SK-N-SH (cell line): Measurements from ENCODE around the gene SAXO1. TPM values are rescaled to one million over a fixed set of nuclear protein-coding genes. Genes with fewer than 3 reads are reported as not detected.

Experiments
- CTCF ChIA-PET: fragments of 300-600, 350-600 bp; formaldehyde crosslinking; extraction: SDS; loops from one replicate; lab custom pipeline; 2021; lab: Yijun Ruan, JAX
- POLR2A ChIA-PET: fragments of 350-600 bp; sonication (Branson Sonifier 250); formaldehyde crosslinking; extraction: SDS; loops from one replicate; lab custom pipeline; 2020; ENCODE audit warnings: antibody characterized with exemption, inconsistent platforms; lab: Yijun Ruan, JAX
- DNase-seq: peaks from one replicate; pipeline ENCODE4 v3.0.0; 2012
- H2AFZ ChIP-seq: fragments of 200-600 bp; sonication (generic); 2 replicates; pipeline ENCODE4 v1.8.1; 2016; ENCODE audit warnings: antibody characterized with exemption, mild to moderate bottlenecking, low read depth
- H3F3A ChIP-seq: fragments of 200-600 bp; sonication (generic); replicated peaks from 2 replicates; pipeline ENCODE3; 2016; ENCODE audit warnings: antibody characterized with exemption, mild to moderate bottlenecking; ENCODE audit not compliant: insufficient read depth
- H3K27ac ChIP-seq, 2 experiments: fragments of 200-500 bp in 1 of 2; fragments of 200-600 bp in 1 of 2; sonication (Bioruptor generic) in 1 of 2; sonication (generic), shearing (Covaris generic) in 1 of 2; 2 replicates each; pipeline versions ENCODE4 v1.5.1 to v1.6.1; 2014 to 2016; ENCODE audit warnings: low read depth in 2 of 2, inconsistent platforms in 1 of 2, low read length in 1 of 2, mild to moderate bottlenecking in 1 of 2, mixed read lengths in 1 of 2
- H3K27me3 ChIP-seq: fragments of 200-600 bp; sonication (generic), shearing (Covaris generic); 2 replicates; pipeline ENCODE4 v1.6.1; 2016; ENCODE audit warnings: mixed run types; ENCODE audit not compliant: insufficient read depth
- H3K36me3 ChIP-seq, 2 experiments: fragments of 200-500 bp in 1 of 2; fragments of 200-600 bp in 1 of 2; sonication (Bioruptor generic) in 1 of 2; sonication (generic) in 1 of 2; replicated peaks in 1 of 2; 2 replicates each; pipeline versions ENCODE3 to v1.5.1; 2014 to 2016; ENCODE audit warnings: low read length in 1 of 2, mild to moderate bottlenecking in 1 of 2; ENCODE audit not compliant: insufficient read depth in 2 of 2, control insufficient read depth in 1 of 2
- H3K4me1 ChIP-seq, 2 experiments: fragments of 200-500 bp in 1 of 2; fragments of 200-600 bp in 1 of 2; sonication (Bioruptor generic) in 1 of 2; sonication (generic), shearing (Covaris generic) in 1 of 2; 2 replicates each; pipeline versions ENCODE4 v1.5.1 to v1.6.1; 2014 to 2016; ENCODE audit warnings: low read depth in 1 of 2, low read length in 1 of 2, mixed run types in 1 of 2; ENCODE audit not compliant: insufficient read depth in 2 of 2, control insufficient read depth in 1 of 2
- H3K4me2 ChIP-seq: fragments of 200-600 bp; sonication (generic), shearing (Covaris generic); 2 replicates; pipeline ENCODE4 v1.6.1; 2017; ENCODE audit warnings: mixed run types
- H3K4me3 ChIP-seq, 2 experiments: fragments of 200-500 bp in 1 of 2; fragments of 200-600 bp in 1 of 2; sonication (Bioruptor generic) in 1 of 2; sonication (generic), shearing (Covaris generic) in 1 of 2; 2 replicates each; pipeline versions ENCODE4 v1.5.1 to v1.8.1; 2014 to 2016; ENCODE audit warnings: low read depth in 2 of 2, inconsistent platforms in 1 of 2, low read length in 1 of 2, mild to moderate bottlenecking in 1 of 2, mixed read lengths in 1 of 2, moderate library complexity in 1 of 2
- H3K79me2 ChIP-seq: fragments of 200-600 bp; sonication (generic); 2 replicates; pipeline ENCODE4 v1.8.1; 2017; ENCODE audit warnings: mild to moderate bottlenecking; ENCODE audit not compliant: insufficient read depth
- H3K9ac ChIP-seq: fragments of 200-600 bp; sonication (generic); 2 replicates; pipeline ENCODE4 v1.6.1; 2017; ENCODE audit warnings: mixed run types
- H3K9me2 ChIP-seq: fragments of 200-600 bp; sonication (generic); 2 replicates; pipeline ENCODE4 v1.6.1; 2017; ENCODE audit warnings: mixed run types
- H3K9me3 ChIP-seq: fragments of 200-600 bp; sonication (generic); 2 replicates; pipeline ENCODE4 v1.6.1; 2017; ENCODE audit warnings: mixed run types, mild to moderate bottlenecking, moderate library complexity
- H4K20me1 ChIP-seq: fragments of 200-600 bp; sonication (generic); 2 replicates; pipeline ENCODE4 v1.6.1; 2017; ENCODE audit warnings: mild to moderate bottlenecking, mixed run types; ENCODE audit not compliant: insufficient read depth
- ELF1 ChIP-seq: IDR thresholded peaks from 2 replicates; pipeline ENCODE4 v1.4.0; 2012
- EZH2phosphoT487 ChIP-seq: fragments of 200-600 bp; sonication (generic); IDR thresholded peaks from 2 replicates; pipeline ENCODE4 v1.6.1; 2017; ENCODE audit warnings: low read depth, mixed run types, mild to moderate bottlenecking, antibody characterized with exemption, moderate library complexity, borderline replicate concordance
- FOSL2 ChIP-seq: IDR thresholded peaks from 2 replicates; pipeline ENCODE4 v1.4.0; 2012; ENCODE audit warnings: low read depth, mild to moderate bottlenecking, moderate library complexity, borderline replicate concordance
- FOXJ3 ChIP-seq: sonication (generic); formaldehyde crosslinking; IDR thresholded peaks from 2 replicates; pipeline ENCODE4 v1.5.1; 2020; ENCODE audit warnings: mild to moderate bottlenecking, missing genetic modification reagents
- GABPA ChIP-seq: IDR thresholded peaks from 2 replicates; pipeline ENCODE4 v1.4.0; 2012; ENCODE audit warnings: low read depth, mild to moderate bottlenecking
- GATA2 ChIP-seq: sonication (generic); formaldehyde crosslinking; IDR thresholded peaks from 2 replicates; pipeline ENCODE4 v1.5.0; 2020; ENCODE audit warnings: mild to moderate bottlenecking, missing genetic modification reagents
- JUND ChIP-seq: IDR thresholded peaks from 2 replicates; pipeline ENCODE4 v1.4.0; 2012
- MAX ChIP-seq: IDR thresholded peaks from 2 replicates; pipeline ENCODE4 v1.4.0; 2012; ENCODE audit warnings: low read depth
- MEF2A ChIP-seq: IDR thresholded peaks from 2 replicates; pipeline ENCODE4 v1.4.0; 2012; ENCODE audit warnings: low read depth, borderline replicate concordance
- MXI1 ChIP-seq: IDR thresholded peaks from 2 replicates; pipeline ENCODE4 v1.6.1; 2012; ENCODE audit warnings: mild to moderate bottlenecking, low read depth, low read length, improper control_type of control experiment
- NRF1 ChIP-seq: IDR thresholded peaks from 2 replicates; pipeline ENCODE4 v1.6.1; 2012; ENCODE audit warnings: low read depth, mild to moderate bottlenecking, low read length
- POLR2AphosphoS5 ChIP-seq: IDR thresholded peaks from 2 replicates; pipeline ENCODE4 v1.6.1; 2012; ENCODE audit warnings: low read depth, low read length
- RCOR1 ChIP-seq: fragments of 150-350 bp; IDR thresholded peaks from 2 replicates; pipeline ENCODE4 v1.6.1; 2017; ENCODE audit warnings: antibody characterized with exemption, low read length
- REST ChIP-seq: IDR thresholded peaks from 2 replicates; pipeline ENCODE4 v1.6.1; 2012; ENCODE audit warnings: mild to moderate bottlenecking, low read depth, low read length, moderate library complexity
- RFX5 ChIP-seq: IDR thresholded peaks from 2 replicates; pipeline ENCODE4 v1.6.1; 2012; ENCODE audit warnings: mild to moderate bottlenecking, improper control_type of control experiment, low read length
- RXRA ChIP-seq: IDR thresholded peaks from 2 replicates; pipeline ENCODE4 v1.4.0; 2012; ENCODE audit warnings: low read depth, mild to moderate bottlenecking, borderline replicate concordance
- TEAD4 ChIP-seq: IDR thresholded peaks from 2 replicates; pipeline ENCODE4 v1.4.0; 2012; ENCODE audit warnings: mild to moderate bottlenecking, borderline replicate concordance; ENCODE audit not compliant: insufficient read depth
- USF1 ChIP-seq: IDR thresholded peaks from 2 replicates; pipeline ENCODE4 v1.4.0; 2012; ENCODE audit warnings: low read depth, borderline replicate concordance
- YY1 ChIP-seq: IDR thresholded peaks from 2 replicates; pipeline ENCODE4 v1.4.0; 2012; ENCODE audit warnings: low read depth, mild to moderate bottlenecking
- ZBTB33 ChIP-seq: IDR thresholded peaks from 2 replicates; pipeline ENCODE4 v1.4.0; 2012; ENCODE audit warnings: low read depth, borderline replicate concordance
- WGBS: methylation state at CpG from one replicate; pipeline ENCODE4 v1.1.6; 2017; ENCODE audit warnings: low lambda C conversion rate; 5-methylcytosine and 5-hydroxymethylcytosine counted together
- polyA plus RNA-seq, 3 experiments: library from polyadenylated mRNA; depleted of rRNA; stranded (reverse); fragments of >200 nt; gene quantifications; 2 replicates each; pipeline ENCODE4 v1.2.3, GENCODE V29; 2012

Gene SAXO1
- polyA plus RNA-seq, 1 of the 3 experiments (the other 2 are of a cell fraction), result 0.03 TPM

GRCh38 chr9:18941060-18941740, 91.8 kb downstream of the SAXO1 start:
- no peak for TF ChIP-seq EZH2phosphoT487
- no peak for TF ChIP-seq FOXJ3
- no peak for TF ChIP-seq FOSL2
- TF ChIP-seq RCOR1, result no peak
- no peak for TF ChIP-seq TEAD4
- no peak for TF ChIP-seq ELF1
- TF ChIP-seq RXRA, result no peak
- no peak for TF ChIP-seq MEF2A
- no peak for TF ChIP-seq NRF1
- TF ChIP-seq YY1, result no peak
- no peak for TF ChIP-seq ZBTB33
- TF ChIP-seq MXI1, result no peak
- TF ChIP-seq RFX5, result no peak
- TF ChIP-seq USF1, result no peak
- no peak for TF ChIP-seq GATA2
- no peak for TF ChIP-seq GABPA
- H3K9ac ChIP-seq, result no peak overlapping the region
- no peak for DNase-seq
- no peak overlapping the region for H2AFZ ChIP-seq
- no peak overlapping the region for H3K27ac ChIP-seq
- H3F3A ChIP-seq, result no peaks in the 10 kb centered on the region
- no peak overlapping the region for H3K4me3 ChIP-seq
- H3K9me2 ChIP-seq, result no peaks in the 10 kb centered on the region
- no peak overlapping the region for H3K4me2 ChIP-seq
- H3K9me3 ChIP-seq, result no peaks in the 10 kb centered on the region
- no peaks in the 10 kb centered on the region for H4K20me1 ChIP-seq
- WGBS, result 86% methylated on average over 8 of the region's 8 CpGs
- no peaks in the 10 kb centered on the region for H3K79me2 ChIP-seq
- ChIA-PET CTCF (interaction anchor here (0.6 to 1.8 kb wide), 3 partner anchors 17 to 516 kb away, joined by 3 to 5 read pairs (median 3); no protein-coding TSS in a partner anchor), POLR2A (no interaction called here)
- H3K27me3 ChIP-seq, result no peaks in the 10 kb centered on the region
- H3K36me3 ChIP-seq, result no peaks in the 10 kb centered on the region
- H3K4me1 ChIP-seq, result no peaks in the 10 kb centered on the region; a peak in 1 of 4 replicates

GRCh38 chr9:18939943-18940342, 93.1 kb downstream of the SAXO1 start:
- no peak overlapping the region for H2AFZ ChIP-seq
- no peak for DNase-seq
- H3F3A ChIP-seq, result no peaks in the 10 kb centered on the region
- H3K4me3 ChIP-seq, result no peak overlapping the region
- WGBS, result 59% methylated on average over 5 of the region's 5 CpGs
- no peak for TF ChIP-seq MXI1
- TF ChIP-seq RCOR1, result no peak
- no peak for TF ChIP-seq REST
- no peak for TF ChIP-seq POLR2AphosphoS5
- no peak for TF ChIP-seq ZBTB33
- no peak for TF ChIP-seq JUND
- TF ChIP-seq EZH2phosphoT487, result no peak
- TF ChIP-seq GATA2, result no peak
- no peak for TF ChIP-seq MAX
- H3K4me2 ChIP-seq, result no peak overlapping the region
- H3K27me3 ChIP-seq, result no peaks in the 10 kb centered on the region
- H4K20me1 ChIP-seq, result no peaks in the 10 kb centered on the region
- H3K36me3 ChIP-seq, result no peaks in the 10 kb centered on the region
- CTCF ChIA-PET, result interaction anchor here (1.4 to 1.8 kb wide), 2 partner anchors 16 to 31 kb away, joined by 3 to 5 read pairs; no protein-coding TSS in a partner anchor
- no peak overlapping the region for H3K27ac ChIP-seq
- H3K9ac ChIP-seq, result no peak overlapping the region
- no peaks in the 10 kb centered on the region for H3K79me2 ChIP-seq
- POLR2A ChIA-PET, result no interaction called here
- no peaks in the 10 kb centered on the region for H3K9me2 ChIP-seq
- peaks cover 0 to 2% of the 10 kb centered on the region in 2 experiments; a peak in 1 of 4 replicates for H3K4me1 ChIP-seq
- no peaks in the 10 kb centered on the region for H3K9me3 ChIP-seq
